CD4-positive, alpha-beta T cell treated with Interleukin-12 subunit alpha and Interleukin-12 subunit beta, for 1 hour (primary cell): ENCODE measurements around the gene AFF3.
"Not testable (repeated sequence)": the region's sequence is repeated elsewhere in the genome, so short reads cannot be mapped to it uniquely, and the experiment has no call there.

Source experiments
- DNase-seq: peaks from one replicate; pipeline ENCODE4 v3.0.0-alpha.2; 2020

The AFF3 gene

DNA sequence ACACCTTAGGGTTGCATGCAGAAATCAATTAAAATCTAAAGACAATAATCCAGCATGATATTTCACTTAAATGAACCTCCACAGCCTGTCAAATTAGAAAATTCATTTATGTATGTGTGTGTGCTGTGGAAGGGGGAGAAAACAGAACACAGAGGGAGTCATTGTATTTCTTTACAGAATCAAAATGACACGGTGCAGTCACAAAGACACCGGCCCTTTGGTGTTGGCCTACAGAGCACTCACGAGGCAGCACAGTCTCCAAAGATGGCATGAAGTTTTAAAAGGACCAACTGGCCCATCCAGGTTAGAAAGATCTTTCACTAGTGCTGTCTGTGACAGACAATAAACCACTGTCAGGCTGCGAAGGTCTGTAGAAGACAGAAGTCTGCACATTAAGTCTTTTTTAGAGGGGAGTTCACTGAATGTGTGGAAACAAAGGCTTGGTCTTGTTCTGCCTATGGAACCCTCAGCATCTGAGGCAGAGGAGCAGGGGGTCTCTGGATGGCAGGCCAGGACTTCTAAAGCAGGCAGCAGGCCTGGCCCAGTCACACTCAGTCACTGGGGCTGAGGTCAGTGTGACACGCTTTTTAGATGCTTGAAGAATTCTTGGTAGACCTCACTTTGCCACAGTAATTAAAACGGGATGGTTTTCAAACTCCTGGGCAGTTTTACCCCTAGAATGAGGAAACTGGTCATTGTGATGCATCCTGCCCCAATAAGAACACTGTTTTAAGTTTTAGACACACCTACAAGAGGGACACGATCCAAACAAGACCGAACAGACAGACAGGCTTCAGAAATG lies 184.9 kb downstream of the AFF3 start:
- DNase-seq: no peak

- no peak for DNase-seq
Measured at GRCh38 chr2:99956232-99957030, 186.0 kb downstream of the AFF3 start.

DNA sequence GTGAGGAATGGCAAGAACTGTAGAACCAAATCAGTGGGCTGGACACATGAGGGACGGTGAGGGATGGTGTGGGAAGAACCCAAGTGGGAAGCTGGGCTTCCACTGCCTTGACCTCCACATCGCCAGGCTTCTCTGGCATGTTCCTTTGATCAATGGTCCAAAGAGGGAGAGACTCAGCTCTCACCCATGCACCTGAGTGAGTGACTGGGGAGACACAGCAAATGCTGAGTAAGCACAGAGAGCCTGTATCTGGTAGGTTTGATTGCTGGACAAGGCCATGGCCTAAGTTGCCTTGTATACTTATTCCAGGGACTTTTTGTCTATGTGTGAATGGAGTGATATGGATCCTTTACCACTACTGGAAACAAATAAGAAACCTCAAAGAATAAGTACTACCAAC lies 188.6 kb downstream of the AFF3 start:
- DNase-seq: no peak

DNA sequence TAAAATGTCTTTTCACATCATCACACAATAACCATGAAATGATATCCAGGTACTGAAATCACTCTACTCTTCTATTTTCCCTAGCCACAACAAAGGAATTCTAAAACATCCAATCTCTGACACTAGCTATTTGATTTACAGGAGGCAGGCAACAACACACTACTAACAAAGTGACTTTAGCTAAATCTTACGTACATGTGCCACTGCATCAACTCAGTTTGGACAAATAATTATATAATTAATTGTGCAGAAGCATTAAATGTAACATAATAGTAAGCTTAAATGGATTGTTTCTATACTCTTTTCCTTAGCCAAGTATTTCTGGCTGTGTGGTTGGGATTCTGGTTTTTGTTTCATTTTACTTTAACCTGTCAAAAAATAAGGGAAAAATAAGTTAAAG lies 192.4 kb downstream of the AFF3 start:
- no peak for DNase-seq

DNA sequence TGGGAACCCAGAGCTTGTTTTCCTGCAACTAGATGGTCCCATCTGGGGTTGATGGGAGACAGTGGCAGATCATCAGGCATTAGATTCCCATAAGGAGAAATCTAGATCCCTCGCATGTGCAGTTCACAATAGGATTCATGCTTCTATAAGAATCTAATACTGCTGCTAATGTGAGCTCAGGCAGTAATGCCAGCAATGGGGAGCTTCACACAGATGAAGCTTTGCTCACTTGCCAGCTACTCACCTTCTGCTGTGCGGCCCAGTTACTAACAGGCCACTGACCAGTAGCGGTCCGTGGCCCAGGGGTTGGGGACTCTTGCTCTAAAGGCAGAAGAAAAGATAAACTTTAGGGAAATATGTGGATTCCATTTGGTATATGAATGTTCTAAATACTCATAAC lies 192.9 kb downstream of the AFF3 start:
- DNase-seq: no peak

- DNase-seq: no peak
Measured at GRCh38 chr2:99948010-99948409, 194.4 kb downstream of the AFF3 start.

- not testable (repeated sequence) for DNase-seq
Measured at GRCh38 chr2:99947366-99947765, 195.0 kb downstream of the AFF3 start.

GRCh38 chr2:99944019-99944418 lies 198.4 kb downstream of the AFF3 start:
- no peak for DNase-seq

- no peak for DNase-seq
Measured at GRCh38 chr2:99942561-99943347, 199.6 kb downstream of the AFF3 start.

DNA sequence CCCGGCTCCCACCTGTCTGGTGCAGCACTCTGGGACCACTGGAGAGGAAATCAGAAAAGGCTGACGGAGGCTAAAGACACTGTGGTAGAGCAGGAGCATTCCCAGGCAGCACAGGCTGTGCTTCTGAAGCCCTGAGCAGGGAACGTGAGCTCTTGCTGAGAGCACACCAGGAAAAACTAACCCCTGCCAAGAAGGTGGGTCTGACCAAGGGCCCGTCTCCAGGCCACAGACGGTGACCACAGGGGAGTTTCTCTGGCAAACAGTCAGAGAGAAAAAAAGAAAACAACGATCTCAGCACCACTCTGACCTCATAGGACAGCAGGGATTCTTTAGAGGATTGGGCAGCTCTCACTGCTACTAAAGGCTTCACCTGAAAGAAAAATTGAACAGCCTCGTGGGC lies 201.4 kb downstream of the AFF3 start:
- no peak for DNase-seq

DNA sequence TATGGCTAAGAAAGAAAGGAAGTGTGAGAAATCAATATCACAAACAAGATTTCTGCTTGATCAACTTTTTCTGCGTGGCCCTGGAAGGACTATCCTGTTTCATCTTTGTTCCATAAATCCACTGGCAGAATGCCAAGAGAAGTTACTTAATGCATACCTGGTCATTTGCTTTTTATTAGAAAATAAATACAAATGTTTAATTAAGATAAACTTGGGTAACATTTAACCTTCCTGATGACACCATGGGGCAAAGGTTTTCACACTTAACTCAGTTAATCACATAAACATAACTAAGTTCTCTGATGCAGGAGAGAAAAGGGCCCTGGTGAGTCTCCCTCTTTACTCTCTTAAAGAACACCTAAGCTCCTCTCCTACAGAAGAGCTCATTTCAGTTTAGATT lies 203.3 kb downstream of the AFF3 start:
- no peak for DNase-seq

- no peak for DNase-seq
Measured at GRCh38 chr2:99938250-99938649, 204.1 kb downstream of the AFF3 start.

GRCh38 chr2:99936065-99936464 lies 206.3 kb downstream of the AFF3 start:
- DNase-seq: no peak

DNA sequence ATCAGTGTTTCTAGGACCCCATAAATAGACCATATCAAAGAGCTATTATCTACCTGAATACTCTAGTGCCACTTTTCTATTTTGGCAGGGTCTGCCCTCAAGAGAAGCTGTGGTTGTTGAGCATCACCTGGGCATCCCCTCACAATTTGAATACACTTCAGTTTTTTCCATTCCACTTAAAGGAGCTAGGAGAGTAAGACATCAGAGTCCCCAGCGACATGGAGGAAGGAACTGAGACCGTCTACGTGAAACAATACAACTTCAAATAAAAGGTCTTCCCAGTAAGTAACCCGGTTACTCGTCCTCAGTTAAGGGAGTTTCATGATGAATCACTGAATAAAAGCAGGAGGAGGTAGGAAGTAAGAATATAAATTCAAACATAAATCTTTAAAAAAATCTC lies 206.7 kb downstream of the AFF3 start:
- no peak for DNase-seq

DNA sequence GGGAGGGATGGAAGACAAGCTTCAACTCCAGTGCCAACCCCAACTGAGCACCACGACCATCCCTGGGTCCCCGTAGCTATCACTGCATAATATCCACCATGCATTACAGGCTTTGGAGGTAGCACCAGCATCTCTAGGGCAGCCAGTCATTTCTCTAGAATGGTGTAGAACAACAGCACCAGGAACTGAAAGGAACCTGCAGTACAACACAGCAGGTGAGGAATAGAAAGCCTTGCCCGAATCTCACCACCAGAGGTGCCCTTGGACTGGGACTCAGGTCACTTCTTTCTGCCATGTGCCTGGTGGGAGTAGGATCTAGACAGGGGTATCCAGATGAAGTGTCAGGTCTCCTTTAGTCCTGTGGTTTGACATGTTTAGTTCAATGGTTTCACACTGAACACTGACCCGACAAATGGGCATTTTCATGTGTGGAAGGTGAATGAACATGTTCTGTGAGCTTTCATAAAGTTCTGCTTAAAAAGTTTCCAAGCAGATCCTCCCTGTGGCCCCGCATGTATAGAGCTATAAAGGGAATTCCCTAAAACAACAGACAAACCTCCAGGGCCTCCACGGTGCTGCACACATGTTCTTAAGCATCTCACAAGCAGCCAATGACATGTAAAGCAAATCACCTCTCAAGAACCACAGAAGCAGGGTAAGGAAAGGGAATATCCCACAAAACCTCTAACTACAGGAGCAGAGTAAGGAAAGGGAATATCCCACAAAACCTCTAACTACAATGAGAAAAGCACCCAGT lies 208.3 kb downstream of the AFF3 start:
- DNase-seq: no peak

DNA sequence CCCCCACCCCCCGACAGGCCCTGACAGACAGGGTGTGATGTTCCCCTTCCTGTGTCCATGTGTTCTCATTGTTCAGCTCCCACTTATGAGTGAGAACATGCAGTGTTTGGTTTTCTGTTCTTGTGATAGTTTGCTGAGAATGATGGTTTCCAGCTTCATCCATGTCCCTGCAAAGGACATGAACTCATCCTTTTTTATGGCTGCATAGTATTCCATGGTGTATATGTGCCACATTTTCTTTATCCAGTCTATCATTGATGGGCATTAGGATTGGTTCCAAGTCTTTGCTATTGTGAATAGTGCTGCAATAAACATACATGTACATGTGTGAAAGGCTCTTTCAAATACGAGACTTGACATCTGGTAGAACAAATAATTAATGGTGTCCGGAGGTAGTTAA lies 208.9 kb downstream of the AFF3 start:
- not testable (repeated sequence) for DNase-seq

GRCh38 chr2:99928470-99929053 lies 213.8 kb downstream of the AFF3 start:
- DNase-seq: no peak

DNA sequence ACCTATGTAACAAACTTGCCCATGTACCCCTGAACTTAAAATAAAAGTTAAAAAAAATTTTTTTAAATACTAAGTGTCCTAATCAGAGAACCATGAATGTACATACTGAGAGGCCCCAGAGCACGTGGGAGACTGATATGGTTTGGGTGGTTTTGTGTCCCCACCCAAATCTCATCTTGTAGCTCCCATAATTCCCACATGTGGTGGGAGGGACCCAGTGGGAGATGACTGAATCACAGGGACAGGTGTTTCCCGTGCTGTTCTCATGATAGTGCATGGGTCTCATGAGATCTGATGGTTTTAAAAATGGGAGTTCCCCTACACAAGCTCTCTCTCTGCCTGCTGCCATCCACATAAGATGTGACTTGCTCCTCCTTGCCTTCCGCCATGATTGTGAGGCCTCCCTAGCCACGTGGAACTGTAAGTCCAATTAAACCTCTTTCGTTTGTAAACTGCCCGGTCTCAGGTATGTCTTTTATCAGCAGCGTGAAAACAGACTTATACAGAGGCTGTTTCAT lies 214.6 kb downstream of the AFF3 start:
- DNase-seq: not testable (repeated sequence)

DNA sequence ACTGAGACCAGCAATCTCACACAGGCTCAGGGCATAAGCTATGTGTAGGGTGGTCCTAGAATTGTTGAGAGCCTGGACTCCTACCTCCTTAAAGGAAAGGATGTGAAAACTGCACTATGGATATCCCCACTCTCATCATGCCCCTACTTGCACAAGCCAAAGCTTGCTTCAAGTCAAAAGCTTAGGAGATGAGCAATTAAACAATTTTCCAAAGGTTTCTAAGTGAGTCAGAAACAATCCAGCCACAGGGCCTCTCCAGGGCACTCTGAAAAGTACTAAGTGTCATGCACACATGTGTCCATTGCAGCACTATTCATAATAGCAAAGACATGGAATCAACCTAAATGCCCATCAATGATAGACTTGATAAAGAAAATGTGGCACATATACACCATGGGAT lies 215.4 kb downstream of the AFF3 start:
- no peak for DNase-seq

GRCh38 chr2:99925960-99926359 lies 216.4 kb downstream of the AFF3 start:
- DNase-seq: no peak

- DNase-seq: no peak
Measured at GRCh38 chr2:99922664-99923063, 219.7 kb downstream of the AFF3 start.

GRCh38 chr2:99921903-99922302 lies 220.5 kb downstream of the AFF3 start:
- DNase-seq: no peak
